ENCODE results near the gene TBCC. TPM values are rescaled to one million over a fixed set of nuclear protein-coding genes. Genes with fewer than 3 reads are reported as not detected.

The TBCC gene
- total and polyA plus RNA-seq, 2 experiments from 2014 or later = 30.2 to 31.5 TPM

- Histone ChIP-seq H3K9me2 (replicated peaks; ENCODE audit: insufficient read depth) (no peaks in the 10 kb centered on the region), H3K27ac (no peak overlapping the region), H3K79me2 (no peaks in the 10 kb centered on the region), H3K4me3 (no peak overlapping the region), H3K4me2 (no peak overlapping the region), H3K4me1 (ENCODE audit: insufficient read depth) (no peaks in the 10 kb centered on the region), H3K27me3 (no peaks in the 10 kb centered on the region), H2AFZ (no peak overlapping the region), H3K9me3 (ENCODE audit: low read depth) (no peaks in the 10 kb centered on the region), H3K36me3 (replicated peaks; ENCODE audit: insufficient read depth, low read depth) (no peaks in the 10 kb centered on the region), H4K20me1 (ENCODE audit: insufficient read depth, poor library complexity, severe bottlenecking) (no peaks in the 10 kb centered on the region)
- peak; percentile 59 for DNase-seq (ENCODE audit: low spot score)
- WGBS (ENCODE audit: low lambda C conversion rate, missing lambda C conversion rate) = 79% methylated on average over 3 of the region's 3 CpGs
- TF ChIP-seq EZH2 (IDR thresholded peaks at IDR 0.05; ENCODE audit: borderline replicate concordance) = no peak
- TF ChIP-seq, protein P1, sequence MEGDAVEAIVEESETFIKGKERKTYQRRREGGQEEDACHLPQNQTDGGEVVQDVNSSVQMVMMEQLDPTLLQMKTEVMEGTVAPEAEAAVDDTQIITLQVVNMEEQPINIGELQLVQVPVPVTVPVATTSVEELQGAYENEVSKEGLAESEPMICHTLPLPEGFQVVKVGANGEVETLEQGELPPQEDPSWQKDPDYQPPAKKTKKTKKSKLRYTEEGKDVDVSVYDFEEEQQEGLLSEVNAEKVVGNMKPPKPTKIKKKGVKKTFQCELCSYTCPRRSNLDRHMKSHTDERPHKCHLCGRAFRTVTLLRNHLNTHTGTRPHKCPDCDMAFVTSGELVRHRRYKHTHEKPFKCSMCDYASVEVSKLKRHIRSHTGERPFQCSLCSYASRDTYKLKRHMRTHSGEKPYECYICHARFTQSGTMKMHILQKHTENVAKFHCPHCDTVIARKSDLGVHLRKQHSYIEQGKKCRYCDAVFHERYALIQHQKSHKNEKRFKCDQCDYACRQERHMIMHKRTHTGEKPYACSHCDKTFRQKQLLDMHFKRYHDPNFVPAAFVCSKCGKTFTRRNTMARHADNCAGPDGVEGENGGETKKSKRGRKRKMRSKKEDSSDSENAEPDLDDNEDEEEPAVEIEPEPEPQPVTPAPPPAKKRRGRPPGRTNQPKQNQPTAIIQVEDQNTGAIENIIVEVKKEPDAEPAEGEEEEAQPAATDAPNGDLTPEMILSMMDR (IDR thresholded peaks at IDR 0.05; ENCODE audit: poor library complexity) = no peak
- TF ChIP-seq EZH2phosphoT487 (IDR thresholded peaks at IDR 0.05; ENCODE audit: low read depth, severe bottlenecking, unreplicated experiment) = no peak
Measured at GRCh38 chr6:42729731-42730130, 16.2 kb downstream of the TBCC start.

GRCh38 chr6:42727627-42728026 is 18.3 kb downstream of the TBCC start:
- H3K9me2 ChIP-seq (replicated peaks; ENCODE audit: insufficient read depth) = no peaks in the 10 kb centered on the region
- TF ChIP-seq, protein P1 (IDR thresholded peaks at IDR 0.05; ENCODE audit: poor library complexity) = no peak
- TF ChIP-seq EZH2phosphoT487 (IDR thresholded peaks at IDR 0.05; ENCODE audit: low read depth, severe bottlenecking, unreplicated experiment) (no peak), EZH2 (IDR thresholded peaks at IDR 0.05; ENCODE audit: borderline replicate concordance) (no peak)
- no peaks in the 10 kb centered on the region for H3K36me3 ChIP-seq (replicated peaks; ENCODE audit: insufficient read depth, low read depth)
- no peak overlapping the region for H3K4me3 ChIP-seq
- H3K27me3 ChIP-seq = no peaks in the 10 kb centered on the region
- H3K9me3 ChIP-seq (ENCODE audit: low read depth) = no peaks in the 10 kb centered on the region
- 96% methylated on average over 22 of the region's 22 CpGs for WGBS (ENCODE audit: low lambda C conversion rate, missing lambda C conversion rate)
- DNase-seq (ENCODE audit: low spot score) = no peak
- H3K4me2 ChIP-seq = no peak overlapping the region
- no peaks in the 10 kb centered on the region for H3K4me1 ChIP-seq (ENCODE audit: insufficient read depth)
- no peak overlapping the region for H3K27ac ChIP-seq
- H2AFZ ChIP-seq = no peak overlapping the region
- H4K20me1 ChIP-seq (ENCODE audit: insufficient read depth, poor library complexity, severe bottlenecking) = no peaks in the 10 kb centered on the region
- H3K79me2 ChIP-seq = no peaks in the 10 kb centered on the region

DNA sequence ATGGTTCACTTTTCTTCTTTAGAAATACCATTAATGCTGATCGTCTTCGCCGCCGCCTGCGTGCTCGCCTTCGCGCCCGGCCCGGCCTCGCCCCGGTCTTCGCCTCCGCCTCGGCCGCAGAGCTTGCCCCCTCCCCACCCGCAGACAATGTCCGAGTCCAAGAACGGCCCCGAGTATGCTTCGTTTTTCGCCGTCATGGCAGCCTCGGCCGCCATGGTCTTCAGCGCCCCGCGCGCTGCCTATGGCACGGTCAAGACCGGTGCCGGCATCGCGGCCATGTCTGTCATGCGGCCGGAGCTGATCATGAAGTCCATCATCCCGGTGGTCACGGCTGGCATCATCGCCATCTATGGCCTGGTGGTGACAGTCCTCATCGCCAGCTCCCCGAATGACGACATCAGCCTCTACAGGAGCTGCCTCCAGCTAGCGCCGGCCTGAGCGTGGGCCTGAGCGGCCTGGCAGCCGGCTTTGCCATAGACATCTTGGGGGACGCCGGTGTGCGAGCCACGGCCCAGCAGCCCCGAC is 18.8 kb downstream of the TBCC start:
- Histone ChIP-seq H4K20me1 (ENCODE audit: insufficient read depth, poor library complexity, severe bottlenecking) (no peaks in the 10 kb centered on the region), H3K27ac (no peak overlapping the region), H3K9me2 (replicated peaks; ENCODE audit: insufficient read depth) (no peaks in the 10 kb centered on the region), H3K4me1 (ENCODE audit: insufficient read depth) (no peaks in the 10 kb centered on the region), H2AFZ (no peak overlapping the region), H3K4me2 (no peak overlapping the region), H3K27me3 (no peaks in the 10 kb centered on the region), H3K36me3 (replicated peaks; ENCODE audit: insufficient read depth, low read depth) (no peaks in the 10 kb centered on the region), H3K9me3 (ENCODE audit: low read depth) (no peaks in the 10 kb centered on the region), H3K79me2 (no peaks in the 10 kb centered on the region), H3K4me3 (no peak overlapping the region)
- 97% methylated on average over 52 of the region's 52 CpGs for WGBS (ENCODE audit: low lambda C conversion rate, missing lambda C conversion rate)
- TF ChIP-seq EZH2phosphoT487 (IDR thresholded peaks at IDR 0.05; ENCODE audit: low read depth, severe bottlenecking, unreplicated experiment) (no peak), EZH2 (IDR thresholded peaks at IDR 0.05; ENCODE audit: borderline replicate concordance) (no peak)
- TF ChIP-seq, protein P1 (IDR thresholded peaks at IDR 0.05; ENCODE audit: poor library complexity) = no peak
- no peak for DNase-seq (ENCODE audit: low spot score)

Data from hepatocyte (in vitro differentiated cells).